Subcutaneous abdominal adipose tissue (tissue), 5 donors: ENCODE measurements around the gene BRINP2.

Experiments
- H3K27ac ChIP-seq: one replicate; pipeline ENCODE4 v1.7.0; 2013; ENCODE audit warnings: low read depth, mild to moderate bottlenecking, inconsistent platforms, low read length, moderate library complexity
- H3K27me3 ChIP-seq, 5 donors: one replicate each; pipeline ENCODE4 v1.7.0; 2013; ENCODE audit warnings: low read length in 5 of 5, inconsistent platforms in 1 of 5; ENCODE audit not compliant: control insufficient read depth in 5 of 5, insufficient read depth in 4 of 5
- H3K36me3 ChIP-seq, 5 donors: one replicate each; pipeline ENCODE4 v1.7.0; 2013; ENCODE audit warnings: low read length in 5 of 5; ENCODE audit not compliant: control insufficient read depth in 5 of 5, insufficient read depth in 5 of 5
- H3K4me1 ChIP-seq, 5 donors: one replicate each; pipeline ENCODE4 v1.7.0; 2013; ENCODE audit warnings: low read length in 5 of 5, mild to moderate bottlenecking in 3 of 5, moderate library complexity in 1 of 5; ENCODE audit not compliant: control insufficient read depth in 5 of 5, insufficient read depth in 5 of 5
- H3K4me3 ChIP-seq, 5 donors: one replicate each; pipeline ENCODE4 v1.7.0; 2013; ENCODE audit warnings: low read length in 5 of 5, low read depth in 1 of 5
- H3K9ac ChIP-seq, 5 donors: one replicate each; pipeline ENCODE4 v1.7.0; 2013; ENCODE audit warnings: low read length in 5 of 5, mild to moderate bottlenecking in 4 of 5, moderate library complexity in 3 of 5
- H3K9me3 ChIP-seq, 5 donors: one replicate each; pipeline ENCODE4 v1.7.0; 2013; ENCODE audit warnings: low read length in 5 of 5; ENCODE audit not compliant: control insufficient read depth in 5 of 5
- donor health status: healthy.
- donor health status: healthy.
- donor health status: healthy.
- donor health status: healthy.
- donor health status: healthy.

The BRINP2 gene

DNA sequence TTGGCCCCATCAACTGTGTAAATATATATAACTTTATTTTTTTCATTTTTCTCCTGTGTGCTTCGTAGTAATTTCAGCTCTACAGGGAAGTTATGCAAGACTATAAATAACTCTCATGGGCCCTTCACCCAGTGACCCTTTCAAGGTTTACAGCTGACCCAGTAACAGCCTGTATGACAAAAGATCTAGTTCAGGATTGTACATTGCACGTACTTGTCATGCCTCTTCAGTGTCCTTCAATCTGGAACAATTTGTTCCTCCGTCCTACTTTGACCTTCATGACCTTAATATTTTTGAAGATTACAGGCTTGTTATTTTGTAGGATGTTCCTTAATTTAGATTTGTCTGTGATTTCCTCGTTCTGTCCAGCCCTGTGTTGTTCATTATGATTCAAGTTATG is 40.5 kb downstream of the BRINP2 start:
- Histone ChIP-seq H3K4me1 (peaks cover 0 to 7% (median 6%) of the 10 kb centered on the region in 5 donors), H3K4me3 (no peak overlapping the region), H3K9ac (no peak overlapping the region), H3K36me3 (no peaks in the 10 kb centered on the region), H3K9me3 (no peaks in the 10 kb centered on the region), H3K27ac (no peak overlapping the region), H3K27me3 (no peaks in the 10 kb centered on the region)

DNA sequence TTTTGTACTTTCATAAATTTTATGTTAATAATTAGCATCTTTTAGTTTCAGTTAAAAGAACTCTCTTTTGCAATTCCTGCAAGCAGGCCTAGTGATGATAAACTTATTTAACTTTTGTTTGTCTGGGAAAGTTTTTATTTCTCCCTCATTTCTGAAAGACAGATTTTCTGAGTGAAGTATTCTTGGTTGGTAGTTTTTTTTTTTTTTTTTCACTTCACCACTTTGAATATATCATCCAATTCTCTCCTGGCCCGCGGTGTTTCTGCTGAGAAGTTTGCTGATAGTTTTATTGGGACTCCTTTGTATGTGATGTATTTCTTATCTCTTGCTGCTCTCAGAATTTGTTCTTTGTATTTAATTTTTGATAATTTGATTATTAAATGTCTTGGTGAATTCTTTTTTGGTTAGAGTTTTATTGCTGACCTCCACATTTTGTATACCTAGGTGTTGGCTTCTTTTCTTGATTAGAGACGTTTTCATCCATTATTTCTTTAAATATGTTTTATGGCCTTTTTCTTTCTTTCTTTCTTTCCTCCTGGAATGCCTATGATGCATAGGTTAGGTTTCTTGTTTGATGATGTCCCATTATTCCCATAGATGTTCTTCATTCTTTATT is 45.9 kb downstream of the BRINP2 start:
- Histone ChIP-seq H3K4me1 (no peaks in the 10 kb centered on the region), H3K9me3 (peaks cover 0 to 10% (median 6%) of the 10 kb centered on the region in 5 donors), H3K4me3 (no peak overlapping the region), H3K9ac (no peak overlapping the region), H3K27me3 (no peaks in the 10 kb centered on the region), H3K27ac (no peak overlapping the region), H3K36me3 (no peaks in the 10 kb centered on the region)

DNA sequence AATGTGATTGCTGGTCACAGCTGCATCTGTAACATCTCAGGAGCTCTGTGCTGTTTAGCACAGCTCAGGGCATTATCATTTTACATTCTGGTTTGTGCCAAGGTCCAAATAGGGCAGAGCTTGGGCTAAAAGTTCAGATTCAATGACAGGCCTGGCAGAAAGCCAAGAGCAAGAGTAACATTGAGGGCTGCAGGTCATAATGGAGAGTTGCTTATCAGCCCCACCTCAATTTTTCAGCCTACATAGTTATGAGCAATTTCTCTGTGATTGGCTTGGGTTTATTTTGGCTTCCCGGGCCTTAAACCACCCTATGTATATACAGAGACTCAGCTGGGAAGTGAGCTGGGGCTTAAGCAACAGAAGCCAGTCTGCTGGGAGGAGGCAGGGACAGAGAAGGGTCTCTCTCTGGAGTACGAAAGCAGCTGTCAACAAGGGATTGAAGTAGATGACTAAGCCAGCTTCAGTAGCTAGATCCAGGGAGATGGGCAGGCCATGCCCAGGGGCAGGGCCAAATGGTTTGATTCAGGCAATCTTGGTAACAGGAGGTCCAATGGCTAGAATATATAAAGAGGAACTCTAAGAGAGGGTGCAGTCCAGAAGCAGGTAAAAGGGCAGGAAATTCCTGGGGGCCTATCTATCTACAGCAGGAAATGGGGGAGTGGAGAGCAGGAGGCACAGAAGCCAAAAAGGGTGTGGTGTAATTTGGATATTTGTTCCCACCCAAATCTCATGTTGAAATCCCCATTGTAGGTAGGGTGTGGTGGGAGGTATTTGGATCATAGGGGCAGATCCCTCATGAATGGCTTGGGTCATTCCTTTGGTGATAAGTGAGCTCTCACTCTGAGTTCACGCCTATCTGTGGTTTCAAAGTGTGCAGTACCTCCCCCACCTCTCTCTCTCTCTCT is 49.0 kb downstream of the BRINP2 start:
- no peak overlapping the region for H3K4me3 ChIP-seq
- no peak overlapping the region for H3K27ac ChIP-seq
- no peaks in the 10 kb centered on the region for H3K27me3 ChIP-seq
- no peaks in the 10 kb centered on the region for H3K36me3 ChIP-seq
- no peak overlapping the region for H3K9ac ChIP-seq
- H3K4me1 ChIP-seq, result no peaks in the 10 kb centered on the region
- H3K9me3 ChIP-seq, result peaks cover 0 to 10% (median 6%) of the 10 kb centered on the region in 5 donors

DNA sequence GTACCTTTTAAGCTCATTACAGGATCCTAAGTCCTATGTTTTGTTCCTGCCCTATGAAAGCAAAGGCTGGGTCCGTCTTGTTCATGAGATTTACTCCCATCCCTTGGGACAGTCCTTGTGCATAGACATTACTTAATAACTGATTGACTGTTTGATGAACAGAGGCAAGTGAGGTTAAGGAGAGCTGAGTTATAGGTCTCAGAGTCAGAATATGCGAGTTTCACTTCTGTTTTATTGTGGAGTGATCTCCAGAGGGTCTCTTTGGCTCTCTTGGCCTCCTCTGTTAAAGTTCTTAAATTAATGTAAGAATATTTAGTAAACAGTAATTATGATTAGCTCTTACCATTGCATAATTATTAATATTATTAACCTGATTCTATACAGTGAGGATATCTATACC is 52.6 kb downstream of the BRINP2 start:
- Histone ChIP-seq H3K27me3 (no peaks in the 10 kb centered on the region), H3K27ac (no peak overlapping the region), H3K9ac (no peak overlapping the region), H3K4me3 (no peak overlapping the region), H3K36me3 (no peaks in the 10 kb centered on the region), H3K4me1 (no peaks in the 10 kb centered on the region), H3K9me3 (no peaks in the 10 kb centered on the region)

DNA sequence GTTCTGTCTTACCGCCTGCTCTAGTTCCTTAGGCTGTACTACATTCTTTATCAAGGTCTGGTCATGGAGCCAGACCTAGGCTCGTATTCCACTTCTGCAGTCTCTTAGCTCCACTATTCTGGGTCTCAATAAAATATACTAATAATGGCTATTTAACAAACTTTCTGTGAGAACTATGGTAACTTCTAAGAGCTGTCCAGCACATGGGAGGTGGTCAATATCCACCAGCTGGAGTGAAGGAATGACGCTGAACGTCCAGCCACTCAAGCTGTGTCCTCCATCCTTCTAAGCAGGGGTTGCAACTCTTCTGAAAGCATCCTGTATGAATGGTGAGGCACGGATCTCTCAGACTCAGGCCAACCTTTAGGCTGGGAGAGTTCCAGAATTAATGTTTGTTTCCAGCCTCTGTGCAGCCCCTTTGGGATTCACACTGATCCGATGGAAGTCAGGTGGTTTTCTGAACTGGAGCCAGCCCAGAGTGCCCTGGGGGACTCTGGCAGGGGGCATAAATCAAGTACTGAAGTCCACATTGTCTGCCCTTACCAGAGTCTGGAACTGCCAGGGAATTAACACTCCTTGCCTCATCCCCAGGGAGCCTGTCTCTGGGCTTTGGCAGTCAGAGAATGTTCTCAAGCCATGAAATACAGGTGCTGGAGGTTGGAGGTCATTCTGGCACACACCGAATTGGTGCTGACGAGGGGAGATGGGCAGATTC is 57.4 kb downstream of the BRINP2 start:
- Histone ChIP-seq H3K27ac (no peak overlapping the region), H3K36me3 (no peaks in the 10 kb centered on the region), H3K9me3 (no peaks in the 10 kb centered on the region), H3K9ac (no peak overlapping the region), H3K27me3 (no peaks in the 10 kb centered on the region), H3K4me1 (no peaks in the 10 kb centered on the region), H3K4me3 (no peak overlapping the region)

DNA sequence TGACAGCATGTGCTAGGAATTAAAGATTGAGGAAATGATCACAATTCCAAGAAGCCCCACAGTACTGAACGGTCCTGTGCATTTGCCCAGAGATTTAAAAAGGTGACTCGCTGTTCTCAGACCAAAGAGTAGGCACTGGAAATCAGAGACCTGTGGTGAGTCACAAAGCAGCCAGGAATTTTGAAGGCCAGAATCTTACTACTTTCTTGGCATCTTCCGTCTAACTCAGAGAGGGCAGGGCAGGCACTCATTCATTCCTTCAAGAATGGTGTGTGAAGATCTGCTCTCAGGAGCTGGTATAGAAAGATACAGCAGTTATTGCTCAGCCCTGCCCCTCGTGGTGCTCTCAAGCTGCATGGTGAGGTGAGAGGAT is 57.9 kb downstream of the BRINP2 start:
- Histone ChIP-seq H3K9me3 (no peaks in the 10 kb centered on the region), H3K36me3 (no peaks in the 10 kb centered on the region), H3K27ac (no peak overlapping the region), H3K27me3 (no peaks in the 10 kb centered on the region), H3K9ac (no peak overlapping the region), H3K4me3 (no peak overlapping the region), H3K4me1 (no peaks in the 10 kb centered on the region)

DNA sequence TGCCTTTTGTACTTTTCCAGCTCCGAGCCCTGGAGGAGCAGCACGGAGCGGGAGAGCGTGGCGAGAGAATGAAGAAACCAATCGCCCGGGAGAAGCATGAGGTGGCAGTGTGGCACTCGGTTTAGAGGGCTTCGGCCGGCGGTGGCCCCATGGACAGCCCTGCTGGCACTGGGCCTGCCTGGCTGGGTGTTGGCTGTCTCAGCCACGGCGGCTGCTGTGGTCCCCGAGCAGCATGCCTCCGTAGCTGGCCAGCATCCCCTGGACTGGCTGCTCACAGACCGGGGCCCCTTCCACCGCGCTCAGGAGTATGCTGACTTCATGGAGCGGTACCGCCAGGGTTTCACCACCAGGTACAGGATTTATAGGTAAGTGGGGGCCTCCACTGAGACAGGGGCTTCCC is 59.0 kb downstream of the BRINP2 start:
- Histone ChIP-seq H3K9ac (no peak overlapping the region), H3K4me3 (no peak overlapping the region), H3K9me3 (no peaks in the 10 kb centered on the region), H3K36me3 (no peaks in the 10 kb centered on the region), H3K27ac (no peak overlapping the region), H3K27me3 (no peaks in the 10 kb centered on the region), H3K4me1 (no peaks in the 10 kb centered on the region)

DNA sequence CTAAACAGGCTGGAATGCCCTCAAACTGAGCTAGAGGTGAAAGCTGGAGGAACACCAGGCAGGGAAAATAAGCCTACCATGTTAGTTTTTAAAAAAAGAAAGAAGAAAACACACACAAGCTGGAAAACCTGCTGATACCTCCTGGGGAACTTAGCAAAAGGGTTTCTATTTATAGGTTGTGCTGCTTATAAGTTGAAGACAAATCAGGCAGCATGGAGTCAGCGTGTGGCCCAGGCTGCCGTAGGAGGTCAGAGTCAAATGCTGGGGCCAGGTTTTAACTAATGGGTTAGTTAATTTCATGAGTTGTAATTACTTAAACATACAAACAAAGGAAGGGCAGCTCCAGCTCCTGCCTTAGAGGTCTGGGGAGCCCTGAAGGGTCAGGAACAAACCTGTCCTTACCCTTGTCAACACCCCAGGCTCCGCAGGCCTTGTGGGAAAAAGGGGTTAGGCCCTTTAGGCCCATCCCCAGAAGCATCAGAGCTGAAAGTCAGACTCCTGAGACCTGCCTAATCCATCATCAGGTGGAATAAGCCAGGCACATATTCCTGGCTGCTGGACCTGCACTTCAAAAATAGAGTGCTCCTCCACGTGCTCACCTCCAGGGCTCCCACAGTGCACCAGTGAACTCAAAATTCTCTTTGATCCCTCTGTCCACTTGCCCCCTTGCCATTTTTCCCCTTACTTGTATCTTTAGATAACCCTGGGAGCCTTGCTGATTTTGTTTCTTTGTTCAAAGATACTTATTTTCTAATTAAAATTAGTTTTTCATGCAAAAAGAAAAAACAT is 59.7 kb downstream of the BRINP2 start:
- Histone ChIP-seq H3K4me3 (no peak overlapping the region), H3K9ac (no peak overlapping the region), H3K36me3 (no peaks in the 10 kb centered on the region), H3K9me3 (no peaks in the 10 kb centered on the region), H3K27me3 (no peaks in the 10 kb centered on the region), H3K27ac (no peak overlapping the region), H3K4me1 (no peaks in the 10 kb centered on the region)

DNA sequence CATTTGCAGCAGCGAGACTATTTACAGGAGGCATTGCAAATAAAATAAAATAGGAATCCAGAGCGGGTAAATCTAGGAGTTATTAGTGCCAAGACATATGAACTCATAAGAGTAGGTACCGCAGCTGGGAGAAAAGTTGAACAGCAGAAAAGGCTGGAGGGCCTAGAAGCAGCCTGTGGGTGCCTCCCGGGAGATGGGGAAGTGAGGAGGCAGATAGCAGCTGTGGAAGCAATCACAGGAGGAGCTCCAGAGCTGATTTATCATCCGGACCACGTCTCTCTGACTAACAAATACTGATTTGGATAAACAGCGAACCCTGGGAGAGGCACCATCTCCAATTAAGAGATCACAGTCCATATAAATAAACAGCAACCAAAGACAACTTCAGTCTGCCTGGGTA is 64.6 kb downstream of the BRINP2 start:
- H3K4me1 ChIP-seq, result peaks cover 0 to 15% (median 9%) of the 10 kb centered on the region in 5 donors
- H3K27ac ChIP-seq, result no peak overlapping the region
- H3K36me3 ChIP-seq, result no peaks in the 10 kb centered on the region
- H3K9me3 ChIP-seq, result no peaks in the 10 kb centered on the region
- no peak overlapping the region for H3K4me3 ChIP-seq
- H3K9ac ChIP-seq, result no peak overlapping the region
- no peaks in the 10 kb centered on the region for H3K27me3 ChIP-seq
